GM18517 (cell line): ENCODE measurements around the gene YARS1.

Experiments
- ATAC-seq: cut with Tn5 transposase; IDR thresholded peaks from one replicate; pipeline ENCODE4 v1.9.1; 2021; ENCODE audit warnings: mild to moderate bottlenecking, moderate library complexity; ENCODE audit not compliant: unreplicated experiment

YARS1 gene

GRCh38 chr1:32748926-32749325 lies 68.2 kb downstream of the YARS1 start:
- ATAC-seq: no peak

- no peak for ATAC-seq
Observed at GRCh38 chr1:32748348-32748747, 68.8 kb downstream of the YARS1 start.

- no peak for ATAC-seq
Observed at GRCh38 chr1:32746130-32746529, 71.0 kb downstream of the YARS1 start.

- ATAC-seq: no peak
Observed at GRCh38 chr1:32744071-32744425, 73.1 kb downstream of the YARS1 start.

- ATAC-seq: no peak
Observed at GRCh38 chr1:32743380-32744070, 73.6 kb downstream of the YARS1 start.

GRCh38 chr1:32742956-32743355 lies 74.2 kb downstream of the YARS1 start:
- no peak for ATAC-seq

GRCh38 chr1:32742199-32742947 lies 74.8 kb downstream of the YARS1 start:
- ATAC-seq: no peak

GRCh38 chr1:32741413-32742198 lies 75.6 kb downstream of the YARS1 start:
- ATAC-seq: no peak

- ATAC-seq: no peak
Observed at GRCh38 chr1:32741059-32741412, 76.1 kb downstream of the YARS1 start.

GRCh38 chr1:32736812-32737791 lies 80.1 kb downstream of the YARS1 start:
- ATAC-seq: no peak

GRCh38 chr1:32733582-32734321 lies 83.4 kb downstream of the YARS1 start:
- no peak for ATAC-seq

GRCh38 chr1:32729254-32730046 lies 87.7 kb downstream of the YARS1 start:
- ATAC-seq: no peak

GRCh38 chr1:32728413-32729077 lies 88.6 kb downstream of the YARS1 start:
- ATAC-seq: no peak

- ATAC-seq: no peak
Observed at GRCh38 chr1:32727876-32728275, 89.3 kb downstream of the YARS1 start.

GRCh38 chr1:32725615-32725982 lies 91.6 kb downstream of the YARS1 start:
- no peak for ATAC-seq
